Fibroblast of skin of abdomen (primary cell): ENCODE measurements around the gene KIRREL3.

Source experiments
- DNase-seq: peaks from one replicate; pipeline ENCODE4 v3.0.0-alpha.2; 2013

Gene KIRREL3

GRCh38 chr11:126415669-126416420 lies 584.7 kb downstream of the KIRREL3 start:
- DNase-seq, result peak; percentile 39

GRCh38 chr11:126415128-126415527 lies 585.4 kb downstream of the KIRREL3 start:
- DNase-seq, result peak; percentile 65

- DNase-seq, result no peak
These were observed 586.0 kb downstream of the KIRREL3 start for GRCh38 chr11:126414615-126415014.

GRCh38 chr11:126413843-126414405 lies 586.6 kb downstream of the KIRREL3 start:
- DNase-seq, result no peak

- no peak for DNase-seq
These were observed 587.1 kb downstream of the KIRREL3 start for GRCh38 chr11:126413426-126413825.

GRCh38 chr11:126411971-126412381 lies 588.6 kb downstream of the KIRREL3 start:
- DNase-seq, result no peak

- peak; percentile 23 for DNase-seq
These were observed 589.9 kb downstream of the KIRREL3 start for GRCh38 chr11:126410649-126411048.

- no peak for DNase-seq
These were observed 591.0 kb downstream of the KIRREL3 start for GRCh38 chr11:126409620-126409985.

- DNase-seq, result no peak
These were observed 591.5 kb downstream of the KIRREL3 start for GRCh38 chr11:126408901-126409619.

GRCh38 chr11:126408496-126408895 lies 592.1 kb downstream of the KIRREL3 start:
- no peak for DNase-seq

- no peak for DNase-seq
These were observed 592.8 kb downstream of the KIRREL3 start for GRCh38 chr11:126407682-126408288.

GRCh38 chr11:126407101-126407521 lies 593.5 kb downstream of the KIRREL3 start:
- no peak for DNase-seq

- DNase-seq, result no peak
These were observed 594.2 kb downstream of the KIRREL3 start for GRCh38 chr11:126406368-126406767.

- no peak for DNase-seq
These were observed 594.7 kb downstream of the KIRREL3 start for GRCh38 chr11:126405906-126406305.

- no peak for DNase-seq
These were observed 595.2 kb downstream of the KIRREL3 start for GRCh38 chr11:126405374-126405773.

- DNase-seq, result peak; percentile 22
These were observed 596.2 kb downstream of the KIRREL3 start for GRCh38 chr11:126404367-126404766.

- DNase-seq, result no peak
These were observed 596.9 kb downstream of the KIRREL3 start for GRCh38 chr11:126403658-126404057.

GRCh38 chr11:126403022-126403581 lies 597.5 kb downstream of the KIRREL3 start:
- DNase-seq, result no peak

GRCh38 chr11:126400479-126400878 lies 600.1 kb downstream of the KIRREL3 start:
- no peak for DNase-seq

GRCh38 chr11:126400019-126400418 lies 600.6 kb downstream of the KIRREL3 start:
- no peak for DNase-seq

GRCh38 chr11:126398721-126399120 lies 601.8 kb downstream of the KIRREL3 start:
- no peak for DNase-seq

- no peak for DNase-seq
These were observed 602.3 kb downstream of the KIRREL3 start for GRCh38 chr11:126398296-126398695.

- DNase-seq, result no peak
These were observed 603.6 kb downstream of the KIRREL3 start for GRCh38 chr11:126396965-126397364.
